ENCODE measurements around the gene KRT12.

GRCh38 chr17:40846515-40847144 lies 20.4 kb downstream of the KRT12 start:
- TF ChIP-seq POLR2A (IDR thresholded peaks at IDR 0.05): no peak
- TF ChIP-seq, protein P1, sequence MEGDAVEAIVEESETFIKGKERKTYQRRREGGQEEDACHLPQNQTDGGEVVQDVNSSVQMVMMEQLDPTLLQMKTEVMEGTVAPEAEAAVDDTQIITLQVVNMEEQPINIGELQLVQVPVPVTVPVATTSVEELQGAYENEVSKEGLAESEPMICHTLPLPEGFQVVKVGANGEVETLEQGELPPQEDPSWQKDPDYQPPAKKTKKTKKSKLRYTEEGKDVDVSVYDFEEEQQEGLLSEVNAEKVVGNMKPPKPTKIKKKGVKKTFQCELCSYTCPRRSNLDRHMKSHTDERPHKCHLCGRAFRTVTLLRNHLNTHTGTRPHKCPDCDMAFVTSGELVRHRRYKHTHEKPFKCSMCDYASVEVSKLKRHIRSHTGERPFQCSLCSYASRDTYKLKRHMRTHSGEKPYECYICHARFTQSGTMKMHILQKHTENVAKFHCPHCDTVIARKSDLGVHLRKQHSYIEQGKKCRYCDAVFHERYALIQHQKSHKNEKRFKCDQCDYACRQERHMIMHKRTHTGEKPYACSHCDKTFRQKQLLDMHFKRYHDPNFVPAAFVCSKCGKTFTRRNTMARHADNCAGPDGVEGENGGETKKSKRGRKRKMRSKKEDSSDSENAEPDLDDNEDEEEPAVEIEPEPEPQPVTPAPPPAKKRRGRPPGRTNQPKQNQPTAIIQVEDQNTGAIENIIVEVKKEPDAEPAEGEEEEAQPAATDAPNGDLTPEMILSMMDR (IDR thresholded peaks at IDR 0.05): no peak
- no peak for TF ChIP-seq EP300 (IDR thresholded peaks at IDR 0.05)

All from ovary (tissue), 3 donors.